Ureter (tissue), 1 donor: ENCODE data around the gene MGME1. TPM values are rescaled to one million over a fixed set of nuclear protein-coding genes. Genes with fewer than 3 reads are reported as not detected.
"Not testable (repeated sequence)": the region's sequence is repeated elsewhere in the genome, so short reads cannot be mapped to it uniquely, and the experiment has no call there.

ENCODE experiments used
- DNase-seq: peaks from one replicate; pipeline ENCODE4 v3.0.0-alpha.2; 2020; ENCODE audit warnings: low spot score
- total RNA-seq: library from RNA; stranded (reverse); gene quantifications from one replicate; pipeline ENCODE4 v1.2.4, GENCODE V29; 2023
- donor health status: DM: yes; HTN: yes; CAD: no.

Gene MGME1
- total RNA-seq, 1 donor from 2014 or later = 15.1 TPM

DNA sequence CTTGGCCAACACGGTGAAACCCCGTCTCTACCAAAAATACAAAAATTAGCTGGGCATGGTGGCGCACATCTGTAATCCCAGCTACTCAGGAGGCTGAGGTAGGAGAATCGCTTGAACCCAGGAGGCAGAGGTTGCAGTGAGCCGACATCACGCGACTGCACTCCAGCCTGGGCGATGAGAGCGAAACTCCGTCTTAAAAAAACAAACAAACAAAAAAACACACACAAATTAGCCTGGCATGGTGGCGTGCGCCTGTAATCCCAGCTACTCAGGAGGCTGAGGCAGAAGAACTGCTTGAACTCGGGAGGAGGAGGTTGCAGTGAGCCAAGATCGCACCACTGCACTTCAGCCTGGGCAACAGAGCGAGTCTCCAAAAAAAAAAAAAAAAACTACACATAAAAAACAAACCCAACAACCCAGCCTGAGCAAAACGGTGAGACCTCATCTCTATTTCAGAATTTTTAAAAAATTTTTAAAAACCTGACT is 8.4 kb upstream of the MGME1 start:
- not testable (repeated sequence) for DNase-seq

DNA sequence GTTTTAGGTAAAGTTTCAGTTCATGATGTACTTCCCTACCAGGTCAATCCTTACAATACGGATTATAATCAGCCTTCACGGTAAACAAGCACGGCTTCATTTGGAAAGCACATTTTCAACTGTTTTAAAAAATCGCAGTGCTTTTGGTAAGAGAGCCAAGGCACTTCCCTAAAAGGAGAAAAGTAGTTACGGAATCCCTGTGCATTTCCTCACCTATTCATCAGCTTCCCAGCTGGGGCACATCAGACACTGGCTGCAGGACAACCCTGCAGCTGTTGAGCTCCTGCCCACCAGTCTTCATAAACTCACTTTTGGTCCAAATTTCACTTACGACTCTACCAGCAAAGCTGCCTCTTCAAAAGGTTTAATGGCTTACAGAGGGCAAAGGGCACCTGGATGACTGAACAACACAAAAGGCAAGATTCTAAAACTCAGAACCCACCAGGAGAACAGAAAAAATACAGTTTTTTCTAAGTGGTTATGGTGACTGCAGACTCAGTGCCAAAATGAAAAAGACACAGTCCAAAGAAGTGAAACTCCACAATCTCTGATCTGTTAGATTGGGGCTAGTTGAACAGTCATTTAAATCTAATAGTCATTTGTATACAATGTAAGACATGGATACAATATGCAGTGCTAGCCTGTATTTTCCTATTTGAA is 7.8 kb upstream of the MGME1 start:
- no peak for DNase-seq

DNA sequence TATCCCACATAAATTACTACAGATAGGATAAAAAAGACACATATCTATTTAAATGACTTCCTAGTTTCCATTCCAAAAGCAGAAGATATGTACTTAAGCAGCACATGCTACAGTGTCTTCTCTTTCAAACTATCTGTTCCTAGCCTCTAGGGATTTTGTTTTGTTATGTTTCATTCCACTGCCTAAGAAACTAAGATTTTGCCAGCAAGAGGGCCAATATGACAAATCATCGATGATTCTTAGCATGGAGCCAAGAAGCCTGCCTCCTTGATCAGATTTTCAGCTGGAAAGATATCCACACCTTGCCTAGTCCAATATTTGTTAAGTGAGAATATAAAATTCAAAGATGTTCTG is 7.3 kb upstream of the MGME1 start:
- no peak for DNase-seq

DNA sequence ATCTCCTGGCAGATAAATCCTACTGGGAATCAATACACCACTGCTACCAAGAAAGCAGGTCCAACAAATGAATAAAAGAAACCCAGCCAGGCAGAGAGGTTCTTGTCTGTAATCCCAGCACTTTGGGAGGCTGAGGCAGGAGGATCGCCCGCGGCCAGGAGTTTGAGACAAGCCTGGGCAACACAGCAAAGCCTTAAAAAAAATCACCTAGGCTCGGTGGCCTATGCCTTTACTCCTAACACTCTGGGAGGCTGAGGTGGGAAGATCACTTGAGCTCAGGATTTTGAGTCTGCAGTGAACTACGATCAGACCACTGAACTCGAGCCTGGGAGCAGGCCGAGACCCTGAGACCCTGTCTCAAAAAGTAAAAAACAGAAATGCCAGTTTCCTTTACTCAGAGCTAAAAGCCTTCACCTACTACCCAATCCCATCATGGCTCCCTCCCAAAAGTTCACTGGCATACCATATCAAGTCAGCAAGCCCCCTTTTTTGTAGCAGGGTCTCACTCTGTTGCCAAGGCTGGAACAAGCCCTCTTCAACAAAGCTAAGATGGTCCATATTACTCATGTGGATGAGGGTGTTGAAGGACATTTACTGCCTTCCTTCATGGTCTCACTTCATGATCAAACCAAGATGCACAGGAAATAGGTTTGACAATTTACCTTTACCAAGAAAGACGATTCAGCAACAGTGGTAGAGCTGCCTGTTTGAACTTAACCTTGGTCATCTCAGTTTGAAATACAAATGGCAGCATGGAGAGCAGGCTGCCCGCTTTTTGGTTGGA is 5.5 kb upstream of the MGME1 start:
- no peak for DNase-seq

DNA sequence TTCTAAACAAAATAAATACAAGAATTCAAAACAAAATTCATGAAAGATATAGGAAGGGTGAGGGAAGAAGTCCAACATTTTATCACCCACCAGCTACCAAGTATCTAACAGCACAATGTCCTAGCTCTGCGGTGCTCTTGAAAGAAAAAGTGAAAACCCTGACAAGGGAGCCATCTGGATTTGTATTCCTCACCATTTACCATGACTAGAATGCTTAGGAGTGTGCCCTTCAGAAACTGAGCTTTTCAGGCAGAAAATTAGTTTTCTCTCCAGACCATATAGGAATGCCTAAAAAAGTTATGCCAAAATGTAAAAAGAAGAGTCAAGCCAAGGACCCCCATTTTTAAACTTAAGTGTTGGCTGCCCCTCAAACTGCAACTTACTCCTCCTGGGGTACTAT is 4.7 kb upstream of the MGME1 start:
- DNase-seq = no peak

DNA sequence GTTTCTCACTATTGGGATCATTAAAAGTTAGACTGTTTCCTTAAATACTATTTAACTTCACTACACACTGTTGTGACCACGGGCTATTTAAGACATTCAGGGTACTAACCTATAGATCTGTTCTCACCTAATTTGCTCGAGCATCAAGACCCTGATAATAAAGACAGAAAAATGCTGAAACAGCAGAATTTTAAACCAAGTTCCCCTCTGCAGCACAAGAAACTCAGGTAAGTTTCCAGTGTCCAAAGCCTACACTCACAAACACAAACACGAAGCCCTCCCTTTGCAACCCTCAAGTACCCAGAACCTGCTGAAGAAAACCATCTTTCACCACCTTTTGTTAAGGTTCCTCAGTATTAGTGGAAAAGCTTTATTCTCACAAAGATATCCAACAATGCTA is 4.2 kb upstream of the MGME1 start:
- DNase-seq = no peak

DNA sequence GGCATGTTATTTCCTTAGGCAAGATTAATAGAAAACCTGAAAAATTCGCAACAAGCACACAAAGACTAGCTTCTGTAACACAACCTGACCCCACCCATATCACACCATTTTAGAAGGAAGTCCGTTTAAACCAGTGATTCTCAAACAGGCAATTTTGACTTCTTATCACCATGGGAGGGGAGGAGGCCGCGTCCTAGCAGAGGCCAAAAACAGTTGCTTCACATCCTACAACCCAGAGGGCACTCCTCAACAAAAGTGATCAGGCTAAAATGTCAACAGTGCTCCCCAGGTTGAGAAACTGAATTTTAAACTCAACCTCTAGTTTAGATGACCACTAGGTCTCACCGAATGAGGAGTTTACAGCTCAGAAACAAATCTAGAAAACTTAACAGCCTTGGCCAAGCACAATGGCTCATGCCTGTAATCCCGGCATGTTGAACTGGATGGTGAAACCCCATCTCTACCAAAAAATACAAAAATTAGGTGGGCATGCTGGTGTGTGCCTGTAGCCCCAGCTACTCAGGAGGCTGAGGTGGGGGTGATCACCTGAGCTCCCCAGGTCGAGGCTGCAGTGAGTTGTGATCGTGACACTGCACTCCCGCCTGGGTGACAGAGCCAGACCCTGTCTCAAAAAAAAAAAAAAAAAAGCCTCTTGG is 3.6 kb upstream of the MGME1 start:
- DNase-seq = no peak

DNA sequence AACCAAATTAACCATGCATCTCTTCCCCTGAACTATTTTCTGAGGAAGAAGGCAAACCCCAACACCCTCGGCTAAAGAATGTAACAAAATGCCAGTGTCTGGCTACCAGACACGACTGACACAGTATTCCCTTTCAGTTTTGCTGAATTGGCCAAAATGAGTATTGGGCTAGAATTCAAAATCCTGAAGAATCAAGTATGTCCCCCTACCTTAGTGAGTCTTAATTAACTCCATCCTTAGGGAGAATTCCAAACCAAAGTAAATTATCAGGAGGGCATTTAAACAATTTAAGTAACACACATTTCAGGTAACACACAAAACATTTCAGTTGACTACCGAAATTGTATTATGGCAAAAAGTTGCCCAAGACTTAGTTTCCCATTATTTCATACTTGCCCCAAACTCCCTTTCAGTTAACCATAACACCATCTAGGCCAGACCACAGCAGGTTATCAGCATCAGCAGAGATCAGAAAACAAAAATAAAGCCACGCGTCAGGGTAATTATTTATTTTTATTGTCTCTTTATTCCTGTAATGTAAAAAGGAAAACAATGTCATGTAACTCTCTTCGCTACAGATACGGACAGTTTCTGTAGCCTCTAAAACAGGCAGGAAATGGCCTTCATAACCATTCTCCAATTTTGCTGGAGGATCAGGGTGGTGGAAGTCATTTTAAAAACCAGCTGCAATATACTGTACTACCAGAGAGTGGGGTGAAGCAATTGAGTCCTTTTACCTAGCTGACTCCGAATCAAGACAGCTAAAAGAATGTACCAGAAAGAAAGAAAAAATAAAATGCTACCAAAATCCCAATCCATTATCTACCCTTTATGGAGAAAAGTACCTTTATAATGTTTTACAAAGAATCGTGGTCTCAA is 2.1 kb upstream of the MGME1 start:
- DNase-seq = no peak

DNA sequence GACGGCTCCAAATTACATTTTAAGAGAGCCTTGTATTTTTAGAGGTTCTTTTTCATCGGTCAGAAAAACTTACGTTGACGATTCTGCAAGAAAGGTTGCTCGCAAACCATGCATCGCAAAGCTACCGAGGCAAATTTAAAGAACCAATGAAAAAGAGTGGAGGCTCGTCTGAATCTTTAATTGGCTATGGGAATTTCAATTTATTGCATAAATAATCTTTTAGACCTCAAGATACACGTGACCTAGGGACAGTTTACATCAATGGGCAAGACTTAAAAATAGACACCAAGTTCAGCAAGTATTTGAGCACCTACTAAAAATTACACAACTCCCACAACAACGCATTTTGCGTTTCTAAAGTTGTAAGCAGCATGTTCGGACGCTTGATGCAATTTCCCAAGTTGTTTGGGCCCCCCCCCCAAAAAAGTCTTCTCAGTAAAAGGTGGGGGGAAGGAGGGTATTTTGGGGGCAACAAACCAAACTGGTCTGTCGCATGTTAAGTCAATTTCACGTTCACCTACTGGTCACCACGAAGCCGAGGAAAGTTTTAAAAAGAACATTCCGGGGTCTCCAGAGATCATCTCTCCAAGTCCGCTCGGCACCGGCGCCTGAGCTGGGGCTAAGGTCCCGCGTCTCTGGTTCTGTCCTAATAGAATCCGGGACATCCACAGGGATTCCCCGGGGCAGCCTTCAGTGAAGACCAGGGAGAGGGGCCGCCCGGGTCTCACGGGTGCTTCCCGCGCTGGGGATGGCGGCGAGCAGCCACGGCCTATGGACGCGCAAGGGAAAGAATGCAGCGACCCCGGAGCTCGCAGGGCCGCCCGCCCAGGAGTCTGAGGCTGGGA is 1.1 kb upstream of the MGME1 start:
- peak; percentile 53 for DNase-seq

DNA sequence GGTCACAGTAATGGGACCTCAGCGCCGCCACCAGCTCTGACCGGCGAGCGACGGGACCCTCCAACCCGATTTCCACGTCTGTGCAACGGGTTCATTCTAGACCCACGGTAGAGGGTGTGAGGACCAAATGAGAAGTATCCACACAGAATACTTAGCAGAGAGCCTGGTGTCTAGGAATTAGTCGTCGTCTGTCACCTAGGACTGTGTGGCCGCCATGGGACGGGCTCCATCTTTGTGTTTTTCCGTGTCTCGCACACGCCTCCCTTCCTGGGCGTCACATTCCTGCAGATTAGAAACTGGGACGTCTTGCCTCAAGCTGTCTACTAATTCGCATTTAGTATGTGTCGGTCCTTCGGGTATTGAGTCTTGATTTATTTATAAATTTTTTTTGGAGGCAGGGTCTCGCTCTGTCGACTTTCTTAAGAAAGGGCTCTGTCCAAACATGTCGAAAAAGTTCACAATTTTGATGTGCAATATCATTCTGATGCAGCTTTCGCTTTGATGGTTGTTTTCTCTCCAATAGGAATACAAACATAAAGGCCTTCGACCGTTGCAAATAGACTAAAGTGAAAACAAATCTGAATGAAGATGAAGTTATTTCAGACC is 563 bp downstream of the MGME1 start:
- peak; percentile 47 for DNase-seq

DNA sequence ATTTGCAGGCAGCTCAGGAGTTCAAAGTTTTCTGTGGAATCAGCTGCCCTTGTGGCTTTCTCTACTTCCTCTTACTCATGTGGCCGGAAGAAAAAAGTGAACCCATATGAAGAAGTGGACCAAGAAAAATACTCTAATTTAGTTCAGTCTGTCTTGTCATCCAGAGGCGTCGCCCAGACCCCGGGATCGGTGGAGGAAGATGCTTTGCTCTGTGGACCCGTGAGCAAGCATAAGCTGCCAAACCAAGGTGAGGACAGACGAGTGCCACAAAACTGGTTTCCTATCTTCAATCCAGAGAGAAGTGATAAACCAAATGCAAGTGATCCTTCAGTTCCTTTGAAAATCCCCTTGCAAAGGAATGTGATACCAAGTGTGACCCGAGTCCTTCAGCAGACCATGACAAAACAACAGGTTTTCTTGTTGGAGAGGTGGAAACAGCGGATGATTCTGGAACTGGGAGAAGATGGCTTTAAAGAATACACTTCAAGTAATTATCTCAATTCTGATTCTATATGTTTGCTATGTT is 1.1 kb downstream of the MGME1 start:
- peak; percentile 48 for DNase-seq

DNA sequence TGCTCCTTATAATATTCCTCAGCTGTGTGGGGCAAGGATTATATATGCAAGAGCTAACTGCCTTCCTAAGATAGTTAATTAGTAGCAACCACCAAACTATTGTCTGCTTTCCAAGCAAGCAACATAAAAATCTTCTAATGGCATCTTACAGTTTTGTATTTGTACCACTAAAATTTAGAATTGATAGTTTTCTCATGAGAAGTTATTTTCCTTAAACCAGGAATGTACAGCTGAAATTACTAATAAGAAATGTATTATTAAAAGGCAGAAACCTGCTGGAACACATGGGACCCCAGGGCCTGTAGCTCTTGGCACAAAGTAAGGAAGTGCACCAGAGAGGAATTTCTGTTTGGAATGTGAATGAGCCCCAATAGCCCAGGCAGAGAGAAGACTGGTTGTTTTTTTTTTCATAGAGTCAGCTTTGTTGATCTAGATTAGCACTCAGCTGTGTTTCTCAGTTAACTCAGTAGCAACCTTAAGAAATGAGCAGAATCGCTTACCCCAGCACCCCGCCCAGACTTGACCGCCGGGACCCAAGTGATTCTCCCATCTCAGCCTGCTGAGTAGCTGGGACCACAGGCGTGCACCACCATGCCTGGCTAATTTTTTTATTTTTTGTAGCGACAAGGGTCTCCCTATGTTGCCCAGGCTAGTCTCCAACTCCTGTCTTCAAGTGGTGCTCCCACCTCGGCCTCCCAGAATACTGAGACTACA is 2.6 kb downstream of the MGME1 start:
- no peak for DNase-seq

DNA sequence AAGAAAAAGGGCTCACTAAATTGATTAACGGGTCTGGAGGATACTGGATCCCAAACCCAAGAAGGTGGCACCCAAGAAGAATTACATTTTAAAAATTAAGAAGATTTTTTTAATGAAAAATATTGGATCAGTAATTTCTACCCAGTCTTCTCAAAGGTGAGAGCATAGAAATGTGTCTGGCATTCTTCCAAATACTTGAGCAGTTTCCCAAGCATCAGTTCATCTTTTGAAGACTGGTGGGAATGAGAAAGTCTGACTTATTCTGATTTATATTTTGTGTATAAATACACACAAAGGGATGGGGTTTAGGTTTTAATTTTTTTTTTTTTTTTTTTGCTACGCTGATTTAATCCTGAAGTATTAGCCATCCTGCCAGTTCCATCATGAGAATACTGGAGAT is 3.3 kb downstream of the MGME1 start:
- DNase-seq = no peak

DNA sequence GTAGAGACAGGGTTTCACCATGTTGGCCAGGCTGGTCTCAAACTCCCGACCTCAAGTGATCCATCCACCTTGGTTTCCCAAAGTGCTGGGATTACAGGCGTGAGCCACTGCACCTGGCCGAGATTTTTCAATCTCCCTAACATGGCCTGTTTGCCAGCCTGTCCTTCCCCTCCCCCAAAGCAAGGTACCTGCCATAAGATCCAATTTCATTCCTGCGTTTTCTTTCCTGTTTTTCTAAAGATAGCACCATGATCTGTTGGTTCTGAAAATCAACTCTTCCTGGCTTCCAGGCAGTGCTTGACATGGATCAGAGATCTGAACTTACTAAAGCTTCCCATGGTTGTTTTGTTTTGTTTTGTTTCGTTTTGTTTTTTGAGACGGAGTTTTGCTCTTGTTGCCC is 7.5 kb downstream of the MGME1 start:
- DNase-seq = no peak

DNA sequence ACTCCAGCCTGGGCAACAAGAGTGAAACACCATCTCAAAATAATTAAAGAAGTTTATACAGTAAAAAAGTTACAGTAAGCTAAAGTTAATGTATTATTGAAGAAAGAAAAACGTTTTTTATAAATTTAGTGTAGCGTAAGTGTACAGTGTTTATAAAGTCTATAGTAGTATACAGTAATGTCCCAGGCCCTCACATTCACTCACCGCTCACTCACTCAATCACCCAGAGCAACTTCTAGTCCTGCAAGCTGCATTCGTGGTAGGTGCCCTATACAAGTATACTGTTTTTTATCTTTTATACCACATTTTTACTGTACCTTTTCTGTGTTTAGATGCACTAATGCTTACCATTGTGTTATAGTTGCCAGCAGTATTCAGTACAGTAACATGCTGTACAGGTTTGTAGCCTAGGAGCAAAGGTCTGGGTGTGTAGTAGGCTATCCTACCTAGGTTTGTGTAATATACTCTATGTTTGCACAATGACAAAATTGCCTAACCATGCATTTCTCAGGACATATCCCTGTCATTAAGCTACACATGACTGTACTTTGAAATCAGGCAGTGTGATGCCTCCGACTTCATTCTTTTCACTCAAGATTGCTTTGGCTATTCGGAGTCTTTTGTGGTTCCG is 16.7 kb downstream of the MGME1 start:
- DNase-seq = no peak

DNA sequence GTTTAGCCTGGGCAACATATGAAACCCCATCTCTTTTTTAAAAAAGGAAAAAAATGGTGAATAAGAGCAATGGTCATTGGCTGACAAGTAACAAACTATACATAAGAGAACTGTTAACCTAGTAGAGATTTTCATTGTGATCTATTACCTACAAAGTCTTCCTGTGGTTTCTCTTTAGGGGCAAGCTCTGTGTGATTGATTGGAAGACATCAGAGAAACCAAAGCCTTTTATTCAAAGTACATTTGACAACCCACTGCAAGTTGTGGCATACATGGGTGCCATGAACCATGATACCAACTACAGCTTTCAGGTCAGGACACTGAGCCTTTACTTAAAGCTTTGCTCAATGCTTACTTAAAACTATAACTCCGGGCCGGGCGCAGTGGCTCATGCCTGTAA is 19.2 kb downstream of the MGME1 start:
- DNase-seq = no peak

DNA sequence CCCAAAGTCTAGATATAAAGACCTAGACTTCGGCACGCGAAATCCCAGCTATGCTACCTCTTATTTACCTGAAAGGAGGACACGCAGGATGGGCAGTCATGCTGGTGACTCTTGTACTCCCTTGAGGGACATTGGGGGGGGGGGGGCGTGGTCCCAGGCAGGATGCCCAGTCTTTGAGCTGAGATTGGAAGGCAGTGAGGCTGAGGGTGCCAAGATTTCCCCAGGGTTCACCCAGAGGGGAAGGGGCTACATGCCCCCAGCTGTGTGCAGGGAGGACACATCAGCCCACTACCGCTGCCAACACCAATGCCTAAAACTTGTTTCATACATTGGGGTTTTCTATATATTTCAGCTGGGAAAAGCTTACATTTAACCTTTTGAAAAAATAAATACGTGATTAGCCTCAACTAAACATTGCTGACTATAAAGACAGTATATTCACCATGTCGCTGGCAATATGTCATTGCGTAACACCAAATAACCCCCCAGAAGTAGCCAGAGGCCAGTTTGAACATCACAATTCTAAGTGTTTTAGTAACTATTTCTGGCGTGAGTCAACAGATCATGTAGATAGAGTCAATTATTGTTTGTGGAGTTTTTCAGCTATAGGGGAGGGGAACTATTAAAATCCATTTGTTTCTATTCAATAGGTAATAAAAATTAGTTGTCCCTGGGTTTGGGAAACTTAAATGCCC is 21.6 kb downstream of the MGME1 start:
- DNase-seq = no peak

DNA sequence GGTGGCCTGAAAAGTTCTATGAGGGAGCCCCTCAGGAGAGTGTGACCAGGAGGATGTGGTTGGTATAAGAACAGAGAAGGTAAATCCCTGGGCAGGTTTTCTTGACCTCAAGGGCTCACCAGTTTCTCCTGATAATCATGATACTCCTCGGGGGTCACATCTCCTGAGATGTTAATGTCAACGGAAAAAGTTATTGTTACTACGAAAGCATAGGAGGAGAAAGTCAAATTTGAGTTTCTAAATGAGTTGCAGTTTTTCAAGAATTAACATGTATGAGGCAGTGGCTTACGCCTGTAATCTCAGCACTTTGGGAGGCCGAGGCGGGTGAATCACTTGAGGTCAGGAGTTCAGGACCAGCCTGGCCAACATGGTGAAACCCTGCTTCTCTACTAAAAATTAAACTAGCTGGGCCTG is 23.4 kb downstream of the MGME1 start:
- DNase-seq = no peak
